ENCODE data around the gene LBP. TPM values are rescaled to one million over a fixed set of nuclear protein-coding genes. Genes with fewer than 3 reads are reported as not detected.

Gene LBP
- total and polyA plus RNA-seq, 7 donors = 1.1 to 167 (median 38.8) TPM

DNA sequence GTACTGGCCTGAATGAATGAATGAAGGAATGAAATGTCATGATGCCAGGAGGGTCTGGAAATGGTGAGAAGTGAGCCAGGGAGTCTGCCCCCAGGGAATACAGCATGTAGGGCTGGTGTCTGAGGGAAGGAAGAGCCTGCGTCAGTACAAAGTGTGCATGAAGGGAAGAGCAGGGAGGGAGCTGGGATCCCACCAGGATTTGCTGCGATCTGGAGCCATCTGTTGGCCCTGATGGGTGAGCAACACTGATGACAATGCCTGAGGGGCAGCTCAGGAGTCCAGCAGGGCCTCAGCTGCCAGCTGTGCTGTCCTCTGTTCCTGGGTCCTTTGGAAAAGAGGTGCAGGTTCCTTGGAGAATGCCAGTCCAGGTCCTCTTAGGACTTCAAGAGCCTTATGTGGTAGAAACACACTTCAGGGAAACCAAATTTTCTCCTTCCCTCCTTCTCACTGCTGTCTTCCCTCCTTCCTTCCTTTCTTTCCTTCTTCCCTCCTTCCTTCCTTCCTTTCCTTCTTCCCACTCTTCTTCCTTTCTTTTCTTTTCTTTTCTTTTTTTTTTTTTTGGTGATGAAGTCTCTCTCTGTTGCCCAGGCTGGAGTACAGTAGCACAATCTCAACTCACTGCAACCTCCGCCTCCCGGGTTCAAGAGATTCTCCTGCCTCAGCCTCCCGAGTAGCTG lies 30.9 kb upstream of the LBP start:
- no peak for ATAC-seq
- H3K4me1 ChIP-seq = no peaks in the 10 kb centered on the region
- no peaks in the 10 kb centered on the region for H3K9me3 ChIP-seq
- intact Hi-C loops (cut with DNase I) = loop anchor here (5.0 to 10.0 kb wide), 2 partner anchors 83 to 251 kb away; no protein-coding TSS in a partner anchor
- H3K4me3 ChIP-seq = no peak overlapping the region
- DNase-seq = no peak
- no peaks in the 10 kb centered on the region for H3K36me3 ChIP-seq (ENCODE audit: insufficient read depth in 1 of 2, low read depth in 1 of 2)
- peaks cover 0 to 12% (median 0%) of the 10 kb centered on the region in 3 donors for H3K27me3 ChIP-seq (ENCODE audit: insufficient read depth in 3 of 3, low read length in 2 of 3)
- WGBS, 3 donors = 63 to 67% (median 65%) methylated on average over 5 of the region's 5 CpGs
- TF ChIP-seq, protein P1, sequence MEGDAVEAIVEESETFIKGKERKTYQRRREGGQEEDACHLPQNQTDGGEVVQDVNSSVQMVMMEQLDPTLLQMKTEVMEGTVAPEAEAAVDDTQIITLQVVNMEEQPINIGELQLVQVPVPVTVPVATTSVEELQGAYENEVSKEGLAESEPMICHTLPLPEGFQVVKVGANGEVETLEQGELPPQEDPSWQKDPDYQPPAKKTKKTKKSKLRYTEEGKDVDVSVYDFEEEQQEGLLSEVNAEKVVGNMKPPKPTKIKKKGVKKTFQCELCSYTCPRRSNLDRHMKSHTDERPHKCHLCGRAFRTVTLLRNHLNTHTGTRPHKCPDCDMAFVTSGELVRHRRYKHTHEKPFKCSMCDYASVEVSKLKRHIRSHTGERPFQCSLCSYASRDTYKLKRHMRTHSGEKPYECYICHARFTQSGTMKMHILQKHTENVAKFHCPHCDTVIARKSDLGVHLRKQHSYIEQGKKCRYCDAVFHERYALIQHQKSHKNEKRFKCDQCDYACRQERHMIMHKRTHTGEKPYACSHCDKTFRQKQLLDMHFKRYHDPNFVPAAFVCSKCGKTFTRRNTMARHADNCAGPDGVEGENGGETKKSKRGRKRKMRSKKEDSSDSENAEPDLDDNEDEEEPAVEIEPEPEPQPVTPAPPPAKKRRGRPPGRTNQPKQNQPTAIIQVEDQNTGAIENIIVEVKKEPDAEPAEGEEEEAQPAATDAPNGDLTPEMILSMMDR (IDR thresholded peaks at IDR 0.05) = no peak
- H3K27ac ChIP-seq = no peak overlapping the region

DNA sequence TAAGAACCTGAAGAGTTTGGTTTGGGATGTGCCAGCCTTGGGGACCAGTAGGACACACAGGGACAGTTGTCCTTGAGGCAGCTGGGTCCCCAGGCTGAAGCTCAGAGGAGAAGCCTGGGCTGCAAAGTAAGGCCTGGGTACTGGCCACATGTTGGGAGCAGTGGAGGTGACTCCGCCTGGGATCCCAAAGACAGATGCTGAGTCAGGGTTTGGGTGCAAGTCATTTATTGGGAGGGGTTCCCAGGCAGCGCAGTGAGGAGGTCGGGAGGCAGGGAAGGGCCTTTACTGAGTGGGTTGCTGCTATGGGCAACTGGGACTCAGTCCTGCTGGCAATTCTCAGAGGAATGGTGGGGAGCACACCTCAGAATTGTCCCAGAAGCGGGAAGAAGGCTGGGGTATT lies 29.9 kb upstream of the LBP start:
- no peak for DNase-seq
- no peaks in the 10 kb centered on the region for H3K36me3 ChIP-seq (ENCODE audit: insufficient read depth in 1 of 2, low read depth in 1 of 2)
- no peaks in the 10 kb centered on the region for H3K9me3 ChIP-seq
- peaks cover 0 to 12% (median 0%) of the 10 kb centered on the region in 3 donors for H3K27me3 ChIP-seq (ENCODE audit: insufficient read depth in 3 of 3, low read length in 2 of 3)
- H3K4me1 ChIP-seq = no peaks in the 10 kb centered on the region
- no peak overlapping the region for H3K27ac ChIP-seq
- 86 to 91% (median 90%) methylated on average over 4 of the region's 4 CpGs for WGBS, 3 donors
- intact Hi-C loops (cut with DNase I) = loop anchor here (5.0 to 10.0 kb wide), 2 partner anchors 84 to 252 kb away; no protein-coding TSS in a partner anchor
- no peak for ATAC-seq
- TF ChIP-seq, protein P1 (IDR thresholded peaks at IDR 0.05) = no peak
- no peak overlapping the region for H3K4me3 ChIP-seq

DNA sequence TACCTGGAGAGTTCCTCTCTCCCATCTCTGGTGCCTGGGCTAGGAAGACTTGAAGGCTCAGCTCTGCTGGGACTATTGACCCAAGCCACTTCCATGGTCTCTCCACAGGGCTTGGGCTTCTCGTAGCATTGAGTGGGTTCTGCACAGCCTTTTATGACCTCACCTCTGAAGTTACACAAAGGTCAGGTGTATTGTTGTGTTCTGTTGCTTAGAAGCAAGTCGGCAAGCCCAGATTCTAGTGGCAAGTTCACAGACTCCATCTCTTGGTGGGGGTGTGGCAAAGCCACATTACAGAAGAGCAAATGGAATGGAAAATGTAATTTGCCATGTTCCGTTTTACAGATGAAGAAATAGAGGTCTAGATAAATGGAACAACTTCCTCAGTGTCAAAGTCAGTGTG lies 28.9 kb upstream of the LBP start:
- Histone ChIP-seq H3K27me3 (ENCODE audit: insufficient read depth in 3 of 3, low read length in 2 of 3) (peaks cover 0 to 12% (median 0%) of the 10 kb centered on the region in 3 donors), H3K36me3 (ENCODE audit: insufficient read depth in 1 of 2, low read depth in 1 of 2) (no peaks in the 10 kb centered on the region), H3K4me1 (no peaks in the 10 kb centered on the region), H3K27ac (no peak overlapping the region), H3K9me3 (no peaks in the 10 kb centered on the region), H3K4me3 (no peak overlapping the region)
- 73 to 84% (median 78%) methylated on average over 3 of the region's 3 CpGs for WGBS, 3 donors
- intact Hi-C loops (cut with DNase I) = loop anchor here (5.0 to 10.0 kb wide), 2 partner anchors 85 to 253 kb away; no protein-coding TSS in a partner anchor
- ATAC-seq (no peak), DNase-seq (no peak)
- TF ChIP-seq, protein P1 (IDR thresholded peaks at IDR 0.05) = no peak

DNA sequence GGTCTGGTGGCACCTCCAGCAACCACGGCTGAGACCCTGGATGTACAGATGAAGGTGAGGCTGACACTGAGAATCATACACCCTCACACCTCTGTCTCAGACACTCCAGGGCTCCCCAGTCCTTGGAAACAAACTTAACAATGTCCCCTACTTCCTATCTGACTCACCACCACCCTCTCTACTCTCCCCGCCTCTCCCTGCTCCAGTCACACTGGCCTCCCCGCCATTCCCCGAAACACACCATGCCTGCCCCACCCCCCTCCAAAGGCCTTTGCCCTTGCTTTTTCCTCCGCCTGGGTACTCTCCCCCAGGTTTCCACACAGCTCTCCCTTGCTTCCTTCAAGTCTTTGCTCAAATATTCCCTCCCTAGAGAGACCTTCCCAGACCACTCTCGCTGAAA lies 26.1 kb upstream of the LBP start:
- Histone ChIP-seq H3K36me3 (ENCODE audit: insufficient read depth in 1 of 2, low read depth in 1 of 2) (no peaks in the 10 kb centered on the region), H3K9me3 (no peaks in the 10 kb centered on the region), H3K4me3 (no peak overlapping the region), H3K27ac (no peak overlapping the region), H3K4me1 (no peaks in the 10 kb centered on the region), H3K27me3 (ENCODE audit: insufficient read depth in 3 of 3, low read length in 2 of 3) (peaks cover 0 to 12% (median 0%) of the 10 kb centered on the region in 3 donors)
- ATAC-seq (no peak), DNase-seq (no peak)
- 51 to 55% (median 54%) methylated on average over 6 of the region's 6 CpGs for WGBS, 3 donors
- intact Hi-C loops (cut with DNase I) = no loop called here
- TF ChIP-seq, protein P1 (IDR thresholded peaks at IDR 0.05) = no peak

Data from psoas muscle (tissue), 8 donors.